Measurements from ENCODE around the gene DHX38. TPM values are rescaled to one million over a fixed set of nuclear protein-coding genes. Genes with fewer than 3 reads are reported as not detected.

The DHX38 gene
- total and polyA plus RNA-seq, 2 of the 13 experiments (the other 11 are each of a cell fraction or from before 2014, with no cell fraction given) = 54.4 to 85.9 TPM

DNA sequence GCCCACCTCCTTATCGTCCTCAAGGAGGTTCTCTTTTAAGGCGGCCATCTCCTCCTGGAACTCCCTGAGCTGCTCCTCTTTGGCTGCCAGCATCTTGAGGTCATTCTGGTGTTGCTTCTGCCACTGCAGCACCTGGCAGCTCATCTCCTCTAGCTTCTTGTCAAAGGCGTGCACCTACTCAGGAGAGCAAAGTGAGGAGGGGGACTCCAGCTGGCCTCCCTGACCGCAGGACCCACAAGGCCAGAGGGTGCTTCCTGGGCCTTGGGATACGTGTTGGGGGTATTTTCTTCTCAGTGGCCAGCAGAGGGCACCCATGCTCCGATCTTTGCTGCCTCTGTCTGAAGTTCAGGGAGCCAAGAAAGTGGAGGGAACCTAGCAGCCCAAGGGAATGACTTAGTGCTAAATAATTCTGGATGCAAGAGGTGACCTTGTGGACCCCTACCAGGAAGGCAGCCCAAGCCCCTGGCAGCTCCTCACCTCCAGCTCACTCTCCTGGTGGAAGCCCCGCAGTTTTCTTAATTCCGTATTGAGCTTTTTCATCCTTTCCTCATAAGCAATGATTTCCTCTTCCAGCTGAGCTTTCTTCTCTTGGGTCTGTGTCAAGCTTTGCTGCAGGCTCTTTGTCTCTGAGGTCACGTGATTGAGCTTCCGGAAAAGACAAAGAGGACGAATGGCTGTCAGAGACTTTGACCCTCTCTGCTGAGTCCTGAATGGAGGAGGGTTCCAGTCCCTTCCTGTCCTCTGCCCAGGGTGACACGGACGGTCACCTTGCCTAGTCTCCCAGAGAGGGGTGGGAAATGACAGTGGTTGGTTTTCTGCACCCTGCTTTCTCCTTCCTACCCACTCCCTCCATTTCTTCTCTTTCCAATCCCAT is 31.4 kb downstream of the DHX38 start (continued):
- TF ChIP-seq MEIS1 (CRISPR knock-in tag; IDR thresholded peaks at IDR 0.05; ENCODE audit: borderline replicate concordance) (0 out of 2 replicates have a peak, but pooled peaks have one; percentile 39), TBP (CRISPR knock-in tag; IDR thresholded peaks at IDR 0.05) (0 out of 2 replicates have a peak, but pooled peaks have one; percentile 33), RARA (CRISPR knock-in tag; IDR thresholded peaks at IDR 0.05) (peak; percentile 16; the same call in 1 of the 2 replicates), TGIF2 (CRISPR knock-in tag; IDR thresholded peaks at IDR 0.05) (no peak), ZNF780A (CRISPR knock-in tag; IDR thresholded peaks at IDR 0.05) (no peak), ZBTB42 (CRISPR knock-in tag; IDR thresholded peaks at IDR 0.05) (no peak), NBN (conservative IDR thresholded peaks at IDR 0.05) (no peak), PCBP1 (IDR thresholded peaks at IDR 0.05; ENCODE audit: borderline replicate concordance, low read depth, low read length) (no peak), TOE1 (CRISPR knock-in tag; IDR thresholded peaks at IDR 0.05) (no peak), SIX4 (CRISPR knock-in tag; IDR thresholded peaks at IDR 0.05) (no peak), AGO2 (optimal IDR thresholded peaks at IDR 0.05; ENCODE audit: low read depth, low read length) (no peak), HES4 (CRISPR knock-in tag; IDR thresholded peaks at IDR 0.05; ENCODE audit: borderline replicate concordance) (no peak), NFKB2 (CRISPR knock-in tag; IDR thresholded peaks at IDR 0.05; ENCODE audit: borderline replicate concordance) (peak; percentile 79), ZNF772 (CRISPR knock-in tag; IDR thresholded peaks at IDR 0.05) (0 out of 2 replicates have a peak, but pooled peaks have one; percentile 22), ZNF709 (CRISPR knock-in tag; IDR thresholded peaks at IDR 0.05) (0 out of 2 replicates have a peak, but pooled peaks have one; percentile 39), AKAP8 (CRISPR knock-in tag; IDR thresholded peaks at IDR 0.05) (0 out of 2 replicates have a peak, but pooled peaks have one; percentile 25)
- TF ChIP-seq, protein P1, sequence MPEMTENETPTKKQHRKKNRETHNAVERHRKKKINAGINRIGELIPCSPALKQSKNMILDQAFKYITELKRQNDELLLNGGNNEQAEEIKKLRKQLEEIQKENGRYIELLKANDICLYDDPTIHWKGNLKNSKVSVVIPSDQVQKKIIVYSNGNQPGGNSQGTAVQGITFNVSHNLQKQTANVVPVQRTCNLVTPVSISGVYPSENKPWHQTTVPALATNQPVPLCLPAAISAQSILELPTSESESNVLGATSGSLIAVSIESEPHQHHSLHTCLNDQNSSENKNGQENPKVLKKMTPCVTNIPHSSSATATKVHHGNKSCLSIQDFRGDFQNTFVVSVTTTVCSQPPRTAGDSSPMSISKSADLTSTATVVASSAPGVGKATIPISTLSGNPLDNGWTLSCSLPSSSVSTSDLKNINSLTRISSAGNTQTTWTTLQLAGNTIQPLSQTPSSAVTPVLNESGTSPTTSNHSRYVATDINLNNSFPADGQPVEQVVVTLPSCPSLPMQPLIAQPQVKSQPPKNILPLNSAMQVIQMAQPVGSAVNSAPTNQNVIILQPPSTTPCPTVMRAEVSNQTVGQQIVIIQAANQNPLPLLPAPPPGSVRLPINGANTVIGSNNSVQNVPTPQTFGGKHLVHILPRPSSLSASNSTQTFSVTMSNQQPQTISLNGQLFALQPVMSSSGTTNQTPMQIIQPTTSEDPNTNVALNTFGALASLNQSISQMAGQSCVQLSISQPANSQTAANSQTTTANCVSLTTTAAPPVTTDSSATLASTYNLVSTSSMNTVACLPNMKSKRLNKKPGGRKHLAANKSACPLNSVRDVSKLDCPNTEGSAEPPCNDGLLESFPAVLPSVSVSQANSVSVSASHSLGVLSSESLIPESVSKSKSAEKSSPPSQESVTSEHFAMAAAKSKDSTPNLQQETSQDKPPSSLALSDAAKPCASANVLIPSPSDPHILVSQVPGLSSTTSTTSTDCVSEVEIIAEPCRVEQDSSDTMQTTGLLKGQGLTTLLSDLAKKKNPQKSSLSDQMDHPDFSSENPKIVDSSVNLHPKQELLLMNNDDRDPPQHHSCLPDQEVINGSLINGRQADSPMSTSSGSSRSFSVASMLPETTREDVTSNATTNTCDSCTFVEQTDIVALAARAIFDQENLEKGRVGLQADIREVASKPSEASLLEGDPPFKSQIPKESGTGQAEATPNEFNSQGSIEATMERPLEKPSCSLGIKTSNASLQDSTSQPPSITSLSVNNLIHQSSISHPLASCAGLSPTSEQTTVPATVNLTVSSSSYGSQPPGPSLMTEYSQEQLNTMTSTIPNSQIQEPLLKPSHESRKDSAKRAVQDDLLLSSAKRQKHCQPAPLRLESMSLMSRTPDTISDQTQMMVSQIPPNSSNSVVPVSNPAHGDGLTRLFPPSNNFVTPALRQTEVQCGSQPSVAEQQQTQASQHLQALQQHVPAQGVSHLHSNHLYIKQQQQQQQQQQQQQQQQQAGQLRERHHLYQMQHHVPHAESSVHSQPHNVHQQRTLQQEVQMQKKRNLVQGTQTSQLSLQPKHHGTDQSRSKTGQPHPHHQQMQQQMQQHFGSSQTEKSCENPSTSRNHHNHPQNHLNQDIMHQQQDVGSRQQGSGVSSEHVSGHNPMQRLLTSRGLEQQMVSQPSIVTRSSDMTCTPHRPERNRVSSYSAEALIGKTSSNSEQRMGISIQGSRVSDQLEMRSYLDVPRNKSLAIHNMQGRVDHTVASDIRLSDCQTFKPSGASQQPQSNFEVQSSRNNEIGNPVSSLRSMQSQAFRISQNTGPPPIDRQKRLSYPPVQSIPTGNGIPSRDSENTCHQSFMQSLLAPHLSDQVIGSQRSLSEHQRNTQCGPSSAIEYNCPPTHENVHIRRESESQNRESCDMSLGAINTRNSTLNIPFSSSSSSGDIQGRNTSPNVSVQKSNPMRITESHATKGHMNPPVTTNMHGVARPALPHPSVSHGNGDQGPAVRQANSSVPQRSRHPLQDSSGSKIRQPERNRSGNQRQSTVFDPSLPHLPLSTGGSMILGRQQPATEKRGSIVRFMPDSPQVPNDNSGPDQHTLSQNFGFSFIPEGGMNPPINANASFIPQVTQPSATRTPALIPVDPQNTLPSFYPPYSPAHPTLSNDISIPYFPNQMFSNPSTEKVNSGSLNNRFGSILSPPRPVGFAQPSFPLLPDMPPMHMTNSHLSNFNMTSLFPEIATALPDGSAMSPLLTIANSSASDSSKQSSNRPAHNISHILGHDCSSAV (CRISPR knock-in tag; IDR thresholded peaks at IDR 0.05; ENCODE audit: borderline replicate concordance) = no peak
- TF ChIP-seq, protein P2, sequence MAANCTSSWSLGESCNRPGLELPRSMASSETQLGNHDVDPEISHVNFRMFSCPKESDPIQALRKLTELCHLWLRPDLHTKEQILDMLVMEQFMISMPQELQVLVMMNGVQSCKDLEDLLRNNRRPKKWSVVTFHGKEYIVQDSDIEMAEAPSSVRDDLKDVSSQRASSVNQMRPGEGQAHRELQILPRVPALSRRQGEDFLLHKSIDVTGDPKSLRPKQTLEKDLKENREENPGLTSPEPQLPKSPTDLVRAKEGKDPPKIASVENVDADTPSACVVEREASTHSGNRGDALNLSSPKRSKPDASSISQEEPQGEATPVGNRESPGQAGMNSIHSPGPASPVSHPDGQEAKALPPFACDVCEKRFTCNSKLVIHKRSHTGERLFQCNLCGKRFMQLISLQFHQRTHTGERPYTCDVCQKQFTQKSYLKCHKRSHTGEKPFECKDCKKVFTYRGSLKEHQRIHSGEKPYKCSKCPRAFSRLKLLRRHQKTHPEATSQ (CRISPR knock-in tag; IDR thresholded peaks at IDR 0.05; ENCODE audit: borderline replicate concordance) = no peak
